Measurements from ENCODE around the gene SMPD1.
A peak's percentile ranks its signal among the peaks of the same experiment; 100 is the strongest.

Gene SMPD1

GRCh38 chr11:6389905-6390717 is at the start of gene SMPD1:
Gene SMPD1 (plus strand): TSS chr11:6390474. CDS start chr11:6390599, 125 bp downstream.
- DNase-seq, result peak; percentile 93

DNA sequence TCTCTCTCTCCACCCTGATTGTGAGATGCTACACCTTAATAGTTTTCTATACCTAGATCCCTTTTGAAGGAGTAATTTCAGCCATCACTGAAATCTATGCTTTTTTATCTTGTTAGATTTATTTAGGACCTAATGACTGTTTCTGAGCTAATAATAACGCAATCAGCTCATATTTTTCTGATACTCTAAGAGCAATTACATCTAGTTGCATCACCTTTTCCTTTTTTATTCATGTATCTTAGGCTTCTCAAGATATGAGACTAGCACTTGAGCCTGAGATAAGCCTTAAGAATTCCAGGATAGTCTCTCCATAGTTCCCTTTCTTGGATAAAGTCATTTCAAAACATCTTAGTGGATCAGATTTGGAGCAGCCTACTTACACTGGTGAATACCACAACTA is 44.9 kb upstream of the SMPD1 start:
- no peak for DNase-seq

DNA sequence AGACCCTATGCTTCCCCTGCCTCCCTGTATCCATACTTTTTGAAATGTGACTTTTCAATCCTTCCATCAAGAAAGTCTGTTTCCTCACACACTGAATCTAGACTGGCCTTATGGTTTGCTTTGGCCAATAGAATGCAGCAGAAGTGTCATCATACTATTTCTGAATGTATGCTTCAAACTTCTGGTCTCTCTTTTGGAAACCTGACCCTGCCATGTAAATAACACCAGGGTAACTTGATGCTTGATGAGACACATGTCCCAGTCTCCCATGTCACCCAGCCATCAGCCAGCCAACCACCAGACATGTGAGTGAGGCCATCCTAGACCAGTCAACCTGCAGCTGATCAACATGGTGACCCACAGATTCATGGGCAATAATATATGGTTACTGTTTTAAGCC is 40.2 kb upstream of the SMPD1 start:
- no peak for DNase-seq

DNA sequence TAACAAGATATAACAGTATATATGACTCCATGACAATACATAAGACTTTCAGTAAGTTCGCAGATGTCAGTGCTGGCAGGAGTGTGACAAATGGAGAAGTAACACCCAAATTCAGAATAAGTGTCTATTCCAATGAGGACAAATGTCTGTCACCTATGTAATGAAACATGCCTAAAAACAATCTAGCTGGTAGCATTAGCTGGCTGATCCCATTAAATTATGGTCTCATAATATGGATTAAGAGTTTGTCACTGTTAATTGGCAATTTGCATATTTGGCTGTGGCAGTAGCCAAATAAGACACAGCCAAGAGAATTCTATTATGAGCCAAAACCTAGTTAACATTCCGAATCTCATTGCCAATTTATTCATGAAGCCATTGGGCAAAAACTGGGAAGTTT is 39.8 kb upstream of the SMPD1 start:
- DNase-seq, result no peak

- no peak for DNase-seq
Observed at GRCh38 chr11:6351782-6352382, 38.4 kb upstream of the SMPD1 start.

DNA sequence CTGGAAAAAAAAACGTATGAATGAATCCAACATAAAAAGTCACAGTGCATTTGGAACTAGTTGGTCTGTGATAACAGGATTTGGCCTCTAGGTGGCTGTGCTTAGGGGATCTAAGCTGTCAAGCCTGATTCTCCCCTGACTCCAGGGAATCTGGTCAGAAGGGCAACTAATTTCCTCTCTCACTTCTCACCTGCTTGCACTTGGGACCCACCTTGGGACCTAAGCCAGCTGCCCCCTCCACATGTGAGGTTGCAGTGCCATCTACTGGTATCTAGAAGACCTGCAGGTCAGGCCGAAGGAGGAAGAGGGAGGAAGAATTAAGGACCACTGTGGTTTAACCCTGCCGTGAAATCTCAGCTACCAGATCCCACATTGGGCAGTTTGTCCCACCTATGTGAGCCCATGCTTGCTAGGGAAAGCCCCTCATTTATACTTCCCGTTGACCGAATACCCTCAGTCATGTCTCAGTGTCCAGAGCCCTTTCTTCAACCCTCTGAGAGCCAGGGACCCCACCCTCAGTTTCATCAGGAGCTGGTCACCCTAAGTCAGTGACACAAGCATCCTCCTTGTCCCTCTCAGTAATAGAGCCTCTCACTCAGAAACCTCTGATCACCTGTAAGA is 36.8 kb upstream of the SMPD1 start:
- peak; percentile 25 for DNase-seq

GRCh38 chr11:6354651-6355485 is 35.4 kb upstream of the SMPD1 start:
- no peak for DNase-seq

- no peak for DNase-seq
Observed at GRCh38 chr11:6356503-6357055, 33.7 kb upstream of the SMPD1 start.

GRCh38 chr11:6357222-6357621 is 33.1 kb upstream of the SMPD1 start:
- DNase-seq, result no peak

DNA sequence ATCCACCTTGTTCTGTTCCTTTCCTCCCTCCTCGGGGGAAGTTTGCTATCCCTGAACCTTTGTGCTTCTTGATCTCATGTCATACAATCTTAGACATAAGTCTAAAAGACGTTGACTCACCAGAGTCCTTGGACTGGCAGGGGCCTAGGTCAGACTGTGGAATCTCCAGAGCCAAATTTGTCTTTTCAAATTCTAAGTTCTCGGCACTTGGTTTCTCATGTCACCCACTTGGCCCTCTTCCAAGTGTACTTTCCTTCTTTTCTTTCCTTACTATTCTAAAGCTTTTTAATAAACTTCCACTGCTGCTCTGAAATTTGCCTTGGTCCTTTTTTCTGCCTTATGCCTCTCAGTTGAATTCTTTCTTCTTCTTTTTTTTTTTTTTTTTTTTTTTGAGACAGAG is 30.1 kb upstream of the SMPD1 start:
- no peak for DNase-seq

DNA sequence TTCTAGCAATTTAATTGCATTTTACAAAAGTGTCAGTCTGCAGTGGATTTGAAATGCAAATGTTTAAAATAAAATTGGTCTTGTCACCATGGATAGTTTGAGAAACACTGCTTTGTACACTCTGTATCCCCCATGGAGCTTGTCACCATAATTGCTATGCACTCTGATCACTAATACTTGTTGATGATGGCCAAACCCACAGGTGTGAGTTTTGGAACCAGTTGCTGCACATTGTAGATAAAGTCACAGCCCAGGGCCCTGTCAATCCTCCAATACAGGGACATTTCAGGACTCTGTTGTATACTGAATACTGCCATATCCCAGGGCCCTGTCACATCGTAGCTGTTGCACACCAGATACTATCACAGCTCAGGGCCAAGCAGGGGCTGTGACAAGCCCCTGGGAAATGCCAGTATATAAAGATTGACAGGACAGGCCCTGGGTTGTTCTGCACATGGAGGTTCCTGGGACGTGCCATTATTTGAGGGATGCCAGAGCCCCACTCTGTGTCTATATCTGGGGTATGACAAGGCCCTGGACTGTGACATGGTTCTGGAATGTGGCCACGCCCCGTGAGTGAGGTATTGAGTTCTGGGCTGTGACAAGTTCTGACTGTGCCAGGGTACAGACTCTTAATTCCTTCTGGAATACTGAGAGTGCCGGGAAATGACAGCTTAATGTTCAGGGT is 27.9 kb upstream of the SMPD1 start:
- DNase-seq, result no peak

DNA sequence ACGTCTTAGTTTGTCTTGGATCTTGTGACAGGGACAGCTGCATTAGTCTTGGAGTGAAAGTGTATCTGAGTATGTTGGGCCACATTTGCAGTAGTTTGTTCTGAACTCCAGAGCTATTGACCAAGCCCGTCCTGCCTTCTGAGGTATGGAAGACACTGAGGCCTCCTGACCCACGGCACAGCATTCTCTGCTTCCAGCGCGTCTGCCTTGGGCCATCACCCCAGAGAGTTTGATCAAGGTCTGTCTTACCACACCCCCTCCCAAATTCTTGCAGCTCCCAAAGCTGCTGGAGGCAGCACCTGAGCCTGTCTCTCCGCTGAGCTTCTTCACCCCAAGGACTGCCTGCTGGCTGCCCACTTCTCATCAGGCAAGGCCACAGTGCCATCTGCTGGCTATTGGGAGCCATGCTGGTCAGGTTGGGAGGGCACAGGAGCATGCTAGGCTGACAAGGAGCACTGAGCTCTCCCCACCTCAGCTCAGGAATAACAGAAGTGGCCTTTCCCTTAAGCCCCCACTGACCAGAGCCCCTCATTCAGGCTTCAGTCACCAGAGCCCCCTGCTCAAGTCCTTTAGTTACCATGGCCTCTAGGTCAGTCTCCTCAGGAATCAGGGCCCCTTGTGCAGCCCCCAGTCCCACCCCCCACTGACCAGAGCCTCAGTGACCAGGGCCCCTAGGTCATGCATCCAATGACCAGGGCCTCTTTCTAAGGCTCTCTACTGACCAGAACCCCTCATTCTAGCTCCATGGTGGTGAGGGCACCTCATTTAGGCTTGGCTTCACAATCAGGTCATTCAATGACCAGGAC is 27.2 kb upstream of the SMPD1 start:
- DNase-seq, result peak; percentile 66

- no peak for DNase-seq
Observed at GRCh38 chr11:6365659-6366058, 24.6 kb upstream of the SMPD1 start.

DNA sequence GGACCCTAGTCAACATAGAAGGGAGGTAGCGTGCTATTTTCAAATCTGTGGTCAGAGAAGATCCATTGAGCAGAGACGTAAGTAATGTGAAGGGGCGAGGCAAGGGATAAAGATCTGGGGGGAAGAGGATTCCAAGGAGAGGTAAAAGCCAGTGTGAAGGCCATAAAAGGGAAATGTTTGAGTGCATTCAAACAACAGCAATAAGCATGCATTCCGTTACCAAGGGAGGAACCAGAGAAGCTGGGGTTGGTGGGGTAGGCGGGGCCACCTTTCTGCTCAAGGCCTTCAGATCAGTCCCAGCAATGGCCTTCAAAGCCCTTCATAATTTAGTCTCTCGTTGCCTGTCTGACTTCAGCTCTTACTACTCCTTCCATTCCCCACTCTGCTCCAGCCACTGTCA is 18.4 kb upstream of the SMPD1 start:
- no peak for DNase-seq

- no peak for DNase-seq
Observed at GRCh38 chr11:6377902-6378639, 12.2 kb upstream of the SMPD1 start.

DNA sequence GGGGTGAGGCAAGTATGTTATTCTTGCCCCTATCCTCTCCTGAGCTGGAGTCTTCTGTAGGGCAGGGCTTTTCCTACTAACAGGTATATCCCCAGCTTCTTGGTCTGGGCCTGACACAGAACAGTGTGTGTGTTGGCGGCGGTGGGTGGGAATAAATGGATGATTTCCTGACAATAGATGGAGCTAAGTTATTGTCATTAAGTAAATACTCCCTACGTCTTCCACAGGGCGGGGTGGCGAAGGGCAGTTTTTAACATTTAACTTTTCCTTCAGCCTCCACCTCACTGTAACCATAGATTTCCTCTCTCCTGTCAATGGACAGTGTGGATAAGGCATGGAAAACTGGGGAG is 11.7 kb upstream of the SMPD1 start:
- no peak for DNase-seq

- DNase-seq, result no peak
Observed at GRCh38 chr11:6385046-6385777, 5.1 kb upstream of the SMPD1 start.

DNA sequence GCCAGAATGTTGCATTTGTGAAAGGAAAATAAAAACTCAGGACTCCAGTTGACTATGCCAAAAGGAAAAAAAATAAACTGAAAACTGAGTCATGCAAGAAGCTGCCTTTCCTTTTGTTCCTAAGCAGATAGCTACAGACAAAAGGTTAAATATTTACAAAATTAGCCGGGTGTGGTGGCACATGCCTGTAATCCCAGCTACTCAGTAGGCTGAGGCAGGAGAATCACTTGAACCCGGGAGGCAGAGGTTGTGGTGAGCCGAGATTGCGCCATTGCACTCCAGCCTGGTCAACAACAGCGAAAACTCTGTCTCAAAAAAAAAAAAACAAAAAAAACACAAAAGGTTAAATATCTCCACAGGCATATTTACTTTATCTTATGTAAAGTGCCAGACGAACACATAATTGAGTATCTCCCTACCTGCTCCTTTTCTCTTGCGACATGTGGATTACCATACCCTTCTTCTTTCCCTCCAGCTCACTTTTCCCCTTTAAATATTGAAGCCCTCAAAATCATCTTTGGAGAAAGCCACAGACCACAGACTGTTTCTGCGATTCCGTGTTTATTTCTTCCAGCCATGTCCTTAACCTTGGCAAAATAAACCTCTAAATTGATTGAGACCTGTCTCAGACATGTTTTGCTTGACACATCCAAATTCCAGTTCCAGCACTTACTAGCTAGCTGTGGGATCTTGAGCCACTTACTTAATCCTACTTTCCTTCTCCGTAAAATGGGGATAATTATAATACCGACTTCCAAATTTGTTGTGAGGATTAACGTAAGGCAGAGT is 2.3 kb upstream of the SMPD1 start:
- DNase-seq, result no peak

DNA sequence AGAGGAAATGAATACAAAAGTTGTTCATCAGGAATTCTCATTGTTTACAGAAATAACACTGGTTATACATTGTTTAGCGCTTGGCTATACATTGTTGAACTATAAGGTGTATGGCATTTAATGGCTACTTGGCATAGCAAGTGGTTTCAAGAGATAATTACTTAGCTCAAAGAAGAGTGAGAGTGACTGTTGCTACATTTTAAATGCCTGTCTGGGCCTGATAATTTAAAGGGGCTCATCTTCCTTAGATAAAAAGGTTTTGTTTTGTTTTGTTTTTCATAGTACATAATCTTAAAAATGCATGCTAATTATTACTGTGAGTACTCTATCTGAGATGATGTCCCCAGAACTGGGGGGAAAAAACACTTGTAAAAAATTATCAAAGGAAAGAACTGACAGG is 1.5 kb upstream of the SMPD1 start:
- DNase-seq, result no peak

Measured in midbrain (tissue), 1 donor.